Measurements from ENCODE around the gene MOK.

Gene MOK

DNA sequence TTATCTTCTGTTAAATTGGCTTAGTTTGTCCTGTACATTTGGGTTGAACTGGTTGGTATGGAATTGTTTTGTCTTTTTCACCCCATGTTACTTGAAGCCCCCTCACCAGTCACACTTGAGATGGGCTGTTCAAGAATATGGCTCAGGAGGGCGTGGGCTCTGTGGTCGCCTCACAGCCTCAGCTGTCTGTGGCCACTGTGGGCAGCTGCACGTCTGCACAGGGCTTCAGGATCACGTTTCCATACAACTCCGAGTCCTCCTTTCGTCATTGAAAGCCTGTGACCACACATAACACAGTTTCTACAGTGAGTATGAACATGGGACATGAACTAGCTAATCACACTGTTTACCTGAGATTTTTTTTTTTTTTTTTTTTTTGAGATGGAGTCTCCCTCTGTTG is 81.3 kb downstream of the MOK start:
- TF ChIP-seq, protein P1, sequence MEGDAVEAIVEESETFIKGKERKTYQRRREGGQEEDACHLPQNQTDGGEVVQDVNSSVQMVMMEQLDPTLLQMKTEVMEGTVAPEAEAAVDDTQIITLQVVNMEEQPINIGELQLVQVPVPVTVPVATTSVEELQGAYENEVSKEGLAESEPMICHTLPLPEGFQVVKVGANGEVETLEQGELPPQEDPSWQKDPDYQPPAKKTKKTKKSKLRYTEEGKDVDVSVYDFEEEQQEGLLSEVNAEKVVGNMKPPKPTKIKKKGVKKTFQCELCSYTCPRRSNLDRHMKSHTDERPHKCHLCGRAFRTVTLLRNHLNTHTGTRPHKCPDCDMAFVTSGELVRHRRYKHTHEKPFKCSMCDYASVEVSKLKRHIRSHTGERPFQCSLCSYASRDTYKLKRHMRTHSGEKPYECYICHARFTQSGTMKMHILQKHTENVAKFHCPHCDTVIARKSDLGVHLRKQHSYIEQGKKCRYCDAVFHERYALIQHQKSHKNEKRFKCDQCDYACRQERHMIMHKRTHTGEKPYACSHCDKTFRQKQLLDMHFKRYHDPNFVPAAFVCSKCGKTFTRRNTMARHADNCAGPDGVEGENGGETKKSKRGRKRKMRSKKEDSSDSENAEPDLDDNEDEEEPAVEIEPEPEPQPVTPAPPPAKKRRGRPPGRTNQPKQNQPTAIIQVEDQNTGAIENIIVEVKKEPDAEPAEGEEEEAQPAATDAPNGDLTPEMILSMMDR (IDR thresholded peaks at IDR 0.05; ENCODE audit: borderline replicate concordance, control extremely low read depth, extremely low read depth, insufficient read depth, missing control alignments): no peak
- DNase-seq (ENCODE audit: low spot score): no peak
- in situ Hi-C loops (cut with MboI; ENCODE audit: low sequenced_read_pairs, unreplicated experiment): no loop called here

DNA sequence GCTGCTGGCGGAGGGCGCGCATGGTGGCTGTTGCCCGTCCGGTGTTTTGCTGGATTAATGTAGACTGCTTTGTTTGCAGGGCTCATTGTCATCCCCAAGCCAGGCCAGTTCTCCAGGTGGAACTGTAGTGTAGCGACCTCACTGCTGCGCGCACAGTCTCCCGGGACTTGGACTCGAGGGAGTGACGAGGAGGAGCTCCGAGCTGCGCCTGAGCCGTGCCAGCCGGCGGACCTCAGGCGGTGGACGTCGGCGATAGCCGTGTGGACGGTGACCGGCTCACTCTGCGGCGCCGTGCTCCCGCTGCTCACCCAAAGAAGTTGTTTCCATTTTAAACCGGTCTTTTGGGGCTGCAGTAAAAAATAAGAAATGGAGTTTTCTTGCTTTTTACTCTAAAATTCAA is 82.2 kb downstream of the MOK start:
- in situ Hi-C loops (cut with MboI; ENCODE audit: low sequenced_read_pairs, unreplicated experiment): no loop called here
- no peak for DNase-seq (ENCODE audit: low spot score)
- TF ChIP-seq, protein P1 (IDR thresholded peaks at IDR 0.05; ENCODE audit: borderline replicate concordance, control extremely low read depth, extremely low read depth, insufficient read depth, missing control alignments): no peak

DNA sequence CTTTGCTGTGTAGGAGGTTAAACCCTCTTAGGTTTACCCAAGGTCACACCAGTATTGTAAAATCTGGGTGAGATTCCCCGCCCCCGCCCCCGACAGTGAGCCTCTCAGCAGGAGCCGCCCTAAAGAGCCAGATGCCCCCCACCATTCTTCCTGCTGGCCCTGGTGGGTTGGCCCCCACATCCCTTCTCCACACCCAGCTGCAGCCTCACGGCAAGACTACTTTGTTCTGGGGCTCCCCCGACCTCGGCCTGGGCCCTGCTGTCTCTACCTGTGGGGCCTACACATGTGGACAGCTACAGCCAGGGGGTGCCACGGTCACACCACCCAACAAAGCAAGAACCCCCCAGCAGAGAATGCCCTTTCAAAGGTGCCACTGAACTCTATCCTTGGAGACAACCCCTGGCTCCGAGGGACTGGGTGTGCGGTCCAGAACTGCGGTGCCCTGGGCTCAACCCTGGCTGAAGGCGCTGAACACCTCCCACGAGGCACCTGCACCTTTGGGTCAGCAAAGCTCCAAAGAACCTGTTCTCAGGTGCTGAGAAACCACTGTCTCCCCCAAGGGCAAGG is 82.9 kb downstream of the MOK start:
- DNase-seq (ENCODE audit: low spot score): no peak
- TF ChIP-seq, protein P1 (IDR thresholded peaks at IDR 0.05; ENCODE audit: borderline replicate concordance, control extremely low read depth, extremely low read depth, insufficient read depth, missing control alignments): no peak
- in situ Hi-C loops (cut with MboI; ENCODE audit: low sequenced_read_pairs, unreplicated experiment): no loop called here

DNA sequence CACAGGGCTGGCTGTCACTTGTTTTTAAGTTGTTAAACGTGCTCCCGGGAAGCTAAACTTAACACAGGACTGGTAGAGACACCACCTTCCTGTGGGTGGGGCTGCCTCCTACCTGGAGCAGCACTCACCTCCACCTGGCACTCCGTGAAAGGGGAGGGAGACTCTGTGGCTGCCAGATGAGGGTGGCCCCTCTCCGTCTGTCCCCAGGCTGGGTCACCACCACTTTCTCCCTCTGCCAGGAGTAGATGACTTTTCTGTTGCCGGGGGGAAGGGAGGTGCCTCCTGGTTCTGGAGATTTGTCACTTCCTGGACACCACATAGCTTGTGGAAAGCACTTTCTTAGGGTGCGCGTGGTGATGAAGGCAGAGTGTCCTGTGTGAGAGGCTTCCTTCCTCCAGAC is 83.9 kb downstream of the MOK start:
- in situ Hi-C loops (cut with MboI; ENCODE audit: low sequenced_read_pairs, unreplicated experiment): no loop called here
- DNase-seq (ENCODE audit: low spot score): no peak
- TF ChIP-seq, protein P1 (IDR thresholded peaks at IDR 0.05; ENCODE audit: borderline replicate concordance, control extremely low read depth, extremely low read depth, insufficient read depth, missing control alignments): no peak

DNA sequence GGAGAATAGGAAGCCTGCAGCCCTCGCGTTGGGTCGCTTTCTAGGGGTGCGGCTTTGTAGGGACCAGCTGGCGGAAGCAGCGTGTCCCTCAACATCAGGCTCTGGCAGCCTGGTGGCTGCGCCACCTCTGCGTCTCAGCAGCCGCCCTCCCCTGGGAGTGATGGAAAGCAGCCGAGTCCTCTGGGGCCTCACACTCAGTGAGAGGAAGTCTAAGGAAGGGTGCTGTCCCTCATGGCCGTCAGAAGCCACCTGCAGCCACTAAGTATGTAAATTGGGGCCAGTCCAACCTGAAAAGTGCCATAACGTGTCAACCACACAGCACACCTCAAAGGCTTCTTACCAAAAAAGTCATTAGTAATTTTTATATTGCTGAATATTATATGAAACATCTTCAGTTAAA is 84.9 kb downstream of the MOK start:
- DNase-seq (ENCODE audit: low spot score): peak; percentile 87
- in situ Hi-C loops (cut with MboI; ENCODE audit: low sequenced_read_pairs, unreplicated experiment): no loop called here
- TF ChIP-seq, protein P1 (IDR thresholded peaks at IDR 0.05; ENCODE audit: borderline replicate concordance, control extremely low read depth, extremely low read depth, insufficient read depth, missing control alignments): no peak

DNA sequence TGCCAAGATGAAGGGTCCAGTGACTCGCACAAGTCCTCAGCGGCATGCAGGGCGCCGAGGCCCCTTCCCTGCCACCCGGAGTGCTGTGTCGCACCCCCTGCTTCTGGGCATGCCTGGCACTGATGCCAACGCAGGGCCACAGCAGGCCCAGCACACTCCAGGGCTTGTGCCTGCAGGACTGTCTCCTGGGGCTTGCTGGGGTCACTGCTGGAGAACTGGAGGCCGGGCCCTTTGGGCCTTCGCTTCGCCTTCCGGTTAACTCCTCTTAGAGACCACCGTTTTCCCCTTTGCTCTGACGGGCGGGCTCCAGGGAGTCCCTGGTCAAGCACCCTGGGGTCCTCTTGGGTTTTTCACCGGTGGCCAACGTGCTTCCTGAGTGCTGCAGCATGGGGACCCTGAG is 85.6 kb downstream of the MOK start:
- TF ChIP-seq, protein P1 (IDR thresholded peaks at IDR 0.05; ENCODE audit: borderline replicate concordance, control extremely low read depth, extremely low read depth, insufficient read depth, missing control alignments): no peak
- in situ Hi-C loops (cut with MboI; ENCODE audit: low sequenced_read_pairs, unreplicated experiment): no loop called here

DNA sequence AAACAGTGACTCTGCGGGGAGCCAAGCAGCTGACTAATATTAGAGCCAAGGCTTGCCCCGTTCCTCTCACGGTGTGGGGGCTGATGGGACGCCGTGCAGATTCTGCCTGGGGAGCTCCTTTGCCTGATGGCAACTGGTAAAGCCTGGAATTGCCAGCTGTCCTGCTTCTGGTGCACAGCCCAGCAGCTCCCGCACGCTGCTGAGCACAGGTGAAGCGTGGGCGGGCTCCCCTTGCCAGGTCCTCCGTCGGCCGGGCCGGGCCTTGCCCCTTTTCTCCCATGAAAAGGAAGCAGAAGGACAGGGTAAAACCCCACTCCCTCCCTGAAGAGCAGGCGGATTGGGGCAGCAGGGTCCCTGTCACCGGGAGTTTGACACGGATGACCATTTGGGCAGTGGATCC is 86.3 kb downstream of the MOK start:
- in situ Hi-C loops (cut with MboI; ENCODE audit: low sequenced_read_pairs, unreplicated experiment): no loop called here
- no peak for DNase-seq (ENCODE audit: low spot score)

More for the DNA sequence above, 85.6 kb downstream of the MOK start:
- DNase-seq (ENCODE audit: low spot score): no peak

More for the DNA sequence above, 86.3 kb downstream of the MOK start:
- TF ChIP-seq, protein P1 (IDR thresholded peaks at IDR 0.05; ENCODE audit: borderline replicate concordance, control extremely low read depth, extremely low read depth, insufficient read depth, missing control alignments): no peak

Data from GM13976 (cell line).